Smooth muscle cell (in vitro differentiated cells): Measurements from ENCODE around the gene ZWILCH. TPM values are rescaled to one million over a fixed set of nuclear protein-coding genes. Genes with fewer than 3 reads are reported as not detected.
"Not testable (repeated sequence)": the region's sequence is repeated elsewhere in the genome, so short reads cannot be mapped to it uniquely, and the experiment has no call there.

ENCODE experiments used
- DNase-seq: peaks from one replicate; lab custom pipeline; 2025; ENCODE audit not compliant: unreplicated experiment; lab: John Stamatoyannopoulos, UW
- H2AFZ ChIP-seq: fragments of 200-600 bp; sonication (generic); 2 replicates; pipeline ENCODE4 v1.6.0; 2016; ENCODE audit warnings: antibody characterized with exemption, low read depth, mild to moderate bottlenecking
- H3F3A ChIP-seq: fragments of 200-600 bp; sonication (generic); 2 replicates; pipeline ENCODE4 v1.6.0; 2017; ENCODE audit warnings: antibody characterized with exemption, low read depth
- H3K27ac ChIP-seq: fragments of 200-600 bp; sonication (generic); 2 replicates; pipeline ENCODE4 v1.5.1; 2016; ENCODE audit warnings: low read depth, mild to moderate bottlenecking
- H3K27me3 ChIP-seq: fragments of 200-600 bp; sonication (generic); 2 replicates; pipeline ENCODE4 v1.6.1; 2016; ENCODE audit warnings: low read depth, mild to moderate bottlenecking
- H3K36me3 ChIP-seq: fragments of 200-600 bp; sonication (generic); 2 replicates; pipeline ENCODE4 v1.5.1; 2016; ENCODE audit warnings: low read depth
- H3K4me1 ChIP-seq: fragments of 200-600 bp; sonication (generic); 2 replicates; pipeline ENCODE4 v1.5.1; 2016; ENCODE audit warnings: low read depth
- H3K4me2 ChIP-seq: fragments of 200-600 bp; sonication (generic); 2 replicates; pipeline ENCODE4 v1.6.0; 2016; ENCODE audit warnings: mild to moderate bottlenecking
- H3K4me3 ChIP-seq: fragments of 200-600 bp; sonication (generic); 2 replicates; pipeline ENCODE4 v1.5.1; 2016; ENCODE audit warnings: mild to moderate bottlenecking
- H3K79me2 ChIP-seq: fragments of 200-600 bp; sonication (generic); 2 replicates; pipeline ENCODE4 v1.6.0; 2016; ENCODE audit warnings: low read depth, mild to moderate bottlenecking
- H3K9ac ChIP-seq: fragments of 200-600 bp; sonication (generic); 2 replicates; pipeline ENCODE4 v1.6.0; 2016; ENCODE audit warnings: low read depth
- H3K9me3 ChIP-seq: fragments of 200-600 bp; sonication (generic); replicated peaks from 2 replicates; pipeline ENCODE4 v1.5.1; 2016; ENCODE audit warnings: low read depth
- H4K20me1 ChIP-seq: fragments of 200-600 bp; sonication (generic); 2 replicates; pipeline ENCODE4 v1.6.0; 2016; ENCODE audit warnings: low read depth
- WGBS: methylation state at CpG from one replicate; pipeline ENCODE4 v1.1.7; 2016; ENCODE audit warnings: low lambda C conversion rate; 5-methylcytosine and 5-hydroxymethylcytosine counted together
- polyA plus RNA-seq: library from polyadenylated mRNA; unstranded; fragments of >200 nt; fragmentation: Nextera tagmentation; extraction: Ambion mirVana; gene quantifications from 2 replicates; pipeline ENCODE4 v1.2.1, GENCODE V29; 2016
- total RNA-seq: library from RNA; depleted of rRNA; stranded (reverse); fragments of >200 nt; gene quantifications from 2 replicates; pipeline ENCODE4 v1.2.3, GENCODE V29; 2014
- TF ChIP-seq, protein P1 (sequence below): fragments of 200-600 bp; sonication (generic); IDR thresholded peaks from 2 replicates; pipeline ENCODE4 v1.5.1; 2017; ENCODE audit warnings: borderline replicate concordance, mild to moderate bottlenecking, antibody characterized with exemption; ENCODE audit not compliant: insufficient read depth, poor library complexity, severe bottlenecking

Gene ZWILCH
- 17.9 and 22.5 TPM in 2 replicates for total RNA-seq
- 17.7 and 22.5 TPM in 2 replicates for polyA plus RNA-seq

- Histone ChIP-seq H3K9me3 (no peaks in the 10 kb centered on the region), H3K36me3 (peaks cover 23% of the 10 kb centered on the region), H3K27me3 (no peaks in the 10 kb centered on the region), H3K4me2 (peak within 1 kb of the TSS; percentile 100), H2AFZ (peak within 1 kb of the TSS; percentile 98), H3K9ac (peak within 1 kb of the TSS; percentile 100), H3K4me3 (peak within 1 kb of the TSS; percentile 99), H3F3A (peaks cover 30% of the 10 kb centered on the region), H3K79me2 (peaks cover 72% of the 10 kb centered on the region), H3K4me1 (peaks cover 28% of the 10 kb centered on the region), H3K27ac (peak within 1 kb of the TSS; percentile 99), H4K20me1 (peaks cover 45% of the 10 kb centered on the region)
- under 1% methylated on average over 46 of the region's 46 CpGs for WGBS
- TF ChIP-seq, protein P1, sequence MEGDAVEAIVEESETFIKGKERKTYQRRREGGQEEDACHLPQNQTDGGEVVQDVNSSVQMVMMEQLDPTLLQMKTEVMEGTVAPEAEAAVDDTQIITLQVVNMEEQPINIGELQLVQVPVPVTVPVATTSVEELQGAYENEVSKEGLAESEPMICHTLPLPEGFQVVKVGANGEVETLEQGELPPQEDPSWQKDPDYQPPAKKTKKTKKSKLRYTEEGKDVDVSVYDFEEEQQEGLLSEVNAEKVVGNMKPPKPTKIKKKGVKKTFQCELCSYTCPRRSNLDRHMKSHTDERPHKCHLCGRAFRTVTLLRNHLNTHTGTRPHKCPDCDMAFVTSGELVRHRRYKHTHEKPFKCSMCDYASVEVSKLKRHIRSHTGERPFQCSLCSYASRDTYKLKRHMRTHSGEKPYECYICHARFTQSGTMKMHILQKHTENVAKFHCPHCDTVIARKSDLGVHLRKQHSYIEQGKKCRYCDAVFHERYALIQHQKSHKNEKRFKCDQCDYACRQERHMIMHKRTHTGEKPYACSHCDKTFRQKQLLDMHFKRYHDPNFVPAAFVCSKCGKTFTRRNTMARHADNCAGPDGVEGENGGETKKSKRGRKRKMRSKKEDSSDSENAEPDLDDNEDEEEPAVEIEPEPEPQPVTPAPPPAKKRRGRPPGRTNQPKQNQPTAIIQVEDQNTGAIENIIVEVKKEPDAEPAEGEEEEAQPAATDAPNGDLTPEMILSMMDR = no peak
- DNase-seq = peak; percentile 22
Observed at GRCh38 chr15:66504563-66505429, at the start of gene ZWILCH, which contains the start of gene RPL4. Gene ZWILCH, plus strand, starts transcription at chr15:66505326. Its CDS starts 13 bp downstream, at chr15:66505339. Gene RPL4, minus strand, starts transcription at chr15:66504855. Its CDS starts 65 bp downstream, at chr15:66504790.

- no peak overlapping the region for H3K4me2 ChIP-seq
Observed at GRCh38 chr15:66456211-66456610, 48.9 kb upstream of the ZWILCH start.

GRCh38 chr15:66459818-66460615, 45.1 kb upstream of the ZWILCH start:
- TF ChIP-seq, protein P1 = no peak
- Histone ChIP-seq H3K27ac (peak overlapping the region; percentile 87), H3K9me3 (no peaks in the 10 kb centered on the region), H3K27me3 (no peaks in the 10 kb centered on the region), H3K79me2 (no peaks in the 10 kb centered on the region), H3K4me3 (no peak overlapping the region), H4K20me1 (no peaks in the 10 kb centered on the region), H3K36me3 (no peaks in the 10 kb centered on the region), H3K9ac (peak overlapping the region; percentile 22), H3K4me1 (no peaks in the 10 kb centered on the region), H3K4me2 (no peak overlapping the region), H3F3A (no peaks in the 10 kb centered on the region), H2AFZ (no peak overlapping the region)
- 81% methylated on average over 3 of the region's 3 CpGs for WGBS
- DNase-seq = no peak

More at GRCh38 chr15:66456211-66456610, 48.9 kb upstream of the ZWILCH start:
- Histone ChIP-seq H3F3A (no peaks in the 10 kb centered on the region), H4K20me1 (peaks cover 4% of the 10 kb centered on the region), H3K27me3 (no peaks in the 10 kb centered on the region), H3K79me2 (no peaks in the 10 kb centered on the region), H2AFZ (no peak overlapping the region), H3K9me3 (no peaks in the 10 kb centered on the region), H3K4me3 (no peak overlapping the region), H3K27ac (no peak overlapping the region), H3K4me1 (no peaks in the 10 kb centered on the region), H3K36me3 (no peaks in the 10 kb centered on the region), H3K9ac (no peak overlapping the region)
- no peak for DNase-seq
- 98% methylated on average over 3 of the region's 3 CpGs for WGBS
- TF ChIP-seq, protein P1 = no peak

DNA sequence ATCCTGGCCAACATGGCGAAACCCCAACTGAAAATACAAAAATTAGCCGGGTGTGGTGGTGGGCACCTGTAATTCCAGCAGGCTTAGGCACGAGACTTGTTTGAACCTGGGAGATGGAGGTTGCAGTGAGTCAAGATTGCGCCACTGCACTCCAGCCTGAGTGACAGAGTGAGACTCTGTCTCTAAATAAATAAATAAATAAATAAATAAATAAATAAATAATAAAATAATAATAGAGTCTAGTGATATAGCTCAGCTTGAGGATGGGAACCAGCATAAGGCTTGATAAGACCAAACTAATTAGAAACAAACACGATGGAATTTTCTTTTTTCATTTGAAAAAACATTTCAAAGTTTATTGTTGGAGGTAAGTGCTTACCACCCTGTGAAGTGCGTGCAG, 43.8 kb upstream of the ZWILCH start:
- not testable (repeated sequence) for H3K27me3 ChIP-seq, H3F3A ChIP-seq, H3K9me3 ChIP-seq, H3K79me2 ChIP-seq, H2AFZ ChIP-seq, H3K36me3 ChIP-seq, DNase-seq, H3K9ac ChIP-seq, H3K4me3 ChIP-seq, H3K27ac ChIP-seq, H3K4me1 ChIP-seq, H4K20me1 ChIP-seq, H3K4me2 ChIP-seq
- WGBS = 93% methylated on average over 6 of the region's 6 CpGs
